SK-N-SH treated with all-trans-retinoic acid at 6 μM for 48 hours (cell line): ENCODE results near the gene HCN2.

Experiments used
- ATAC-seq: fragments of 200-7000 bp; cut with Tn5 transposase; 3 replicates; pipeline ENCODE4 v1.9.1; 2020; ENCODE audit warnings: mild to moderate bottlenecking, moderate library complexity
- BACH2 ChIP-seq: fragments of 250-450 bp; sonication (Bioruptor Pico); IDR thresholded peaks from 2 replicates; pipeline ENCODE4 v1.9.0; 2021; ENCODE audit warnings: mild to moderate bottlenecking, borderline replicate concordance
- CSDC2 ChIP-seq: fragments of 250-450 bp; sonication (Bioruptor Pico); IDR thresholded peaks from 2 replicates; pipeline ENCODE4 v1.5.0; 2020; ENCODE audit warnings: mild to moderate bottlenecking, moderate library complexity
- ESRRG ChIP-seq: fragments of 250-450 bp; sonication (Bioruptor Pico); IDR thresholded peaks from 2 replicates; pipeline ENCODE4 v1.6.1; 2021; ENCODE audit warnings: mild to moderate bottlenecking
- OSR1 ChIP-seq: fragments of 250-450 bp; sonication (Bioruptor Pico); IDR thresholded peaks from 2 replicates; pipeline ENCODE4 v1.8.0; 2022; ENCODE audit warnings: moderate library complexity, mild to moderate bottlenecking, inconsistent platforms
- SNAI2 ChIP-seq: fragments of 250-450 bp; sonication (Bioruptor Pico); IDR thresholded peaks from 2 replicates; pipeline ENCODE4 v1.5.0; 2020; ENCODE audit warnings: mild to moderate bottlenecking, moderate library complexity
- TCF4 ChIP-seq: fragments of 250-450 bp; sonication (Bioruptor Pico); IDR thresholded peaks from 2 replicates; pipeline ENCODE4 v1.8.0; 2021; ENCODE audit warnings: mild to moderate bottlenecking, moderate library complexity, borderline replicate concordance
- ZNF565 ChIP-seq: fragments of 450-650 bp; formaldehyde crosslinking; conservative IDR thresholded peaks from 2 replicates; pipeline ENCODE4 v1.5.0; 2020; ENCODE audit warnings: low read depth, mild to moderate bottlenecking, moderate library complexity
- ZNF8 ChIP-seq: fragments of 450-650 bp; formaldehyde crosslinking; IDR thresholded peaks from 2 replicates; pipeline ENCODE4 v1.5.0; 2020; ENCODE audit warnings: mild to moderate bottlenecking, moderate library complexity
- TF ChIP-seq, protein P1 (sequence below): fragments of 250-450 bp; sonication (Bioruptor Pico); IDR thresholded peaks from 2 replicates; pipeline ENCODE4 v1.5.0; 2020; ENCODE audit warnings: mild to moderate bottlenecking, moderate library complexity
- TF ChIP-seq, protein P2 (sequence below): fragments of 250-450 bp; sonication (Bioruptor Pico); IDR thresholded peaks from 2 replicates; pipeline ENCODE4 v1.8.0; 2020; ENCODE audit warnings: mild to moderate bottlenecking, moderate library complexity, borderline replicate concordance
- TF ChIP-seq, protein P3 (sequence below): fragments of 250-450 bp; sonication (Bioruptor Pico); IDR thresholded peaks from 2 replicates; pipeline ENCODE4 v1.5.1; 2020; ENCODE audit warnings: low read depth, mild to moderate bottlenecking, moderate library complexity
- TF ChIP-seq, protein P4 (sequence below): fragments of 250-450 bp; sonication (Bioruptor Pico); IDR thresholded peaks from 2 replicates; pipeline ENCODE4 v1.5.1; 2021; ENCODE audit warnings: mild to moderate bottlenecking, moderate library complexity
- TF ChIP-seq, protein P5 (sequence below): fragments of 250-450 bp; sonication (Bioruptor Pico); IDR thresholded peaks from 2 replicates; pipeline ENCODE4 v1.8.0; 2021; ENCODE audit warnings: low read depth, mild to moderate bottlenecking, moderate library complexity, borderline replicate concordance

HCN2 gene

DNA sequence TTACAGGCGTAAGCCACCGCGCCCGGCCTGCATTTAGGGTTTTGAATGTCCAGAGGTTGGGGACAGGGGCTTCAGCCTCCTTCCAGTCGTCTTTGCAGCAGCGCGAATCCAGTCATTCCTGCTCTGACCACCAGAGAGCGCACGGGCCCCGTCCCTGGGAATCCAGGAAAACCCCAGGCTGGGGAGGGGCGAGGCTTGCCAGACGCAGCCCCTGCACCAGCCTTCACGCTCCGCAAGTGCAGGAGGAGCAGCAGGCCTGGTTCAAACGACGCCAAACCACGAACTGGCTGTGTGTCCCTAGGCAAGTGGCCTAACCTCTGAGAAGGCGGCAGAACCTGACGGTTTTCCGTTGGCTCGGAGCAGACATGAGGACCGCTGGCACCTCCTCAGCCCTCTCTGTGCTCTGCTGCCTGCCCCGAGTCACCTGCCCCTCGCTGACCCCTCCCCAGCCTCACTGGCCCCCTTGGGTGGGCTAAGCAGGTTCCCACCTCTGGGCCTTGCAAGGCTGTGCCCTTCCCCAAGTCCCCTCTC lies 75.3 kb downstream of the HCN2 start:
- ATAC-seq: peak; percentile 75

More for the DNA sequence above, 75.3 kb downstream of the HCN2 start:
- TF ChIP-seq ZNF565 (CRISPR knock-in tag) (no peak), CSDC2 (CRISPR knock-in tag) (no peak), SNAI2 (CRISPR knock-in tag) (no peak), TCF4 (CRISPR knock-in tag) (no peak), BACH2 (CRISPR knock-in tag) (no peak), ZNF8 (no peak), ESRRG (no peak), OSR1 (CRISPR knock-in tag) (no peak)
- TF ChIP-seq, protein P1, sequence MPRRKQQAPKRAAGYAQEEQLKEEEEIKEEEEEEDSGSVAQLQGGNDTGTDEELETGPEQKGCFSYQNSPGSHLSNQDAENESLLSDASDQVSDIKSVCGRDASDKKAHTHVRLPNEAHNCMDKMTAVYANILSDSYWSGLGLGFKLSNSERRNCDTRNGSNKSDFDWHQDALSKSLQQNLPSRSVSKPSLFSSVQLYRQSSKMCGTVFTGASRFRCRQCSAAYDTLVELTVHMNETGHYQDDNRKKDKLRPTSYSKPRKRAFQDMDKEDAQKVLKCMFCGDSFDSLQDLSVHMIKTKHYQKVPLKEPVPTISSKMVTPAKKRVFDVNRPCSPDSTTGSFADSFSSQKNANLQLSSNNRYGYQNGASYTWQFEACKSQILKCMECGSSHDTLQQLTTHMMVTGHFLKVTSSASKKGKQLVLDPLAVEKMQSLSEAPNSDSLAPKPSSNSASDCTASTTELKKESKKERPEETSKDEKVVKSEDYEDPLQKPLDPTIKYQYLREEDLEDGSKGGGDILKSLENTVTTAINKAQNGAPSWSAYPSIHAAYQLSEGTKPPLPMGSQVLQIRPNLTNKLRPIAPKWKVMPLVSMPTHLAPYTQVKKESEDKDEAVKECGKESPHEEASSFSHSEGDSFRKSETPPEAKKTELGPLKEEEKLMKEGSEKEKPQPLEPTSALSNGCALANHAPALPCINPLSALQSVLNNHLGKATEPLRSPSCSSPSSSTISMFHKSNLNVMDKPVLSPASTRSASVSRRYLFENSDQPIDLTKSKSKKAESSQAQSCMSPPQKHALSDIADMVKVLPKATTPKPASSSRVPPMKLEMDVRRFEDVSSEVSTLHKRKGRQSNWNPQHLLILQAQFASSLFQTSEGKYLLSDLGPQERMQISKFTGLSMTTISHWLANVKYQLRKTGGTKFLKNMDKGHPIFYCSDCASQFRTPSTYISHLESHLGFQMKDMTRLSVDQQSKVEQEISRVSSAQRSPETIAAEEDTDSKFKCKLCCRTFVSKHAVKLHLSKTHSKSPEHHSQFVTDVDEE (CRISPR knock-in tag): no peak
- TF ChIP-seq, protein P2, sequence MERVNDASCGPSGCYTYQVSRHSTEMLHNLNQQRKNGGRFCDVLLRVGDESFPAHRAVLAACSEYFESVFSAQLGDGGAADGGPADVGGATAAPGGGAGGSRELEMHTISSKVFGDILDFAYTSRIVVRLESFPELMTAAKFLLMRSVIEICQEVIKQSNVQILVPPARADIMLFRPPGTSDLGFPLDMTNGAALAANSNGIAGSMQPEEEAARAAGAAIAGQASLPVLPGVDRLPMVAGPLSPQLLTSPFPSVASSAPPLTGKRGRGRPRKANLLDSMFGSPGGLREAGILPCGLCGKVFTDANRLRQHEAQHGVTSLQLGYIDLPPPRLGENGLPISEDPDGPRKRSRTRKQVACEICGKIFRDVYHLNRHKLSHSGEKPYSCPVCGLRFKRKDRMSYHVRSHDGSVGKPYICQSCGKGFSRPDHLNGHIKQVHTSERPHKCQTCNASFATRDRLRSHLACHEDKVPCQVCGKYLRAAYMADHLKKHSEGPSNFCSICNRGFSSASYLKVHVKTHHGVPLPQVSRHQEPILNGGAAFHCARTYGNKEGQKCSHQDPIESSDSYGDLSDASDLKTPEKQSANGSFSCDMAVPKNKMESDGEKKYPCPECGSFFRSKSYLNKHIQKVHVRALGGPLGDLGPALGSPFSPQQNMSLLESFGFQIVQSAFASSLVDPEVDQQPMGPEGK (CRISPR knock-in tag): no peak
- TF ChIP-seq, protein P3, sequence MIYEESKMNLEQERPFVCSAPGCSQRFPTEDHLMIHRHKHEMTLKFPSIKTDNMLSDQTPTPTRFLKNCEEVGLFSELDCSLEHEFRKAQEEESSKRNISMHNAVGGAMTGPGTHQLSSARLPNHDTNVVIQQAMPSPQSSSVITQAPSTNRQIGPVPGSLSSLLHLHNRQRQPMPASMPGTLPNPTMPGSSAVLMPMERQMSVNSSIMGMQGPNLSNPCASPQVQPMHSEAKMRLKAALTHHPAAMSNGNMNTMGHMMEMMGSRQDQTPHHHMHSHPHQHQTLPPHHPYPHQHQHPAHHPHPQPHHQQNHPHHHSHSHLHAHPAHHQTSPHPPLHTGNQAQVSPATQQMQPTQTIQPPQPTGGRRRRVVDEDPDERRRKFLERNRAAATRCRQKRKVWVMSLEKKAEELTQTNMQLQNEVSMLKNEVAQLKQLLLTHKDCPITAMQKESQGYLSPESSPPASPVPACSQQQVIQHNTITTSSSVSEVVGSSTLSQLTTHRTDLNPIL (CRISPR knock-in tag): no peak
- TF ChIP-seq, protein P4, sequence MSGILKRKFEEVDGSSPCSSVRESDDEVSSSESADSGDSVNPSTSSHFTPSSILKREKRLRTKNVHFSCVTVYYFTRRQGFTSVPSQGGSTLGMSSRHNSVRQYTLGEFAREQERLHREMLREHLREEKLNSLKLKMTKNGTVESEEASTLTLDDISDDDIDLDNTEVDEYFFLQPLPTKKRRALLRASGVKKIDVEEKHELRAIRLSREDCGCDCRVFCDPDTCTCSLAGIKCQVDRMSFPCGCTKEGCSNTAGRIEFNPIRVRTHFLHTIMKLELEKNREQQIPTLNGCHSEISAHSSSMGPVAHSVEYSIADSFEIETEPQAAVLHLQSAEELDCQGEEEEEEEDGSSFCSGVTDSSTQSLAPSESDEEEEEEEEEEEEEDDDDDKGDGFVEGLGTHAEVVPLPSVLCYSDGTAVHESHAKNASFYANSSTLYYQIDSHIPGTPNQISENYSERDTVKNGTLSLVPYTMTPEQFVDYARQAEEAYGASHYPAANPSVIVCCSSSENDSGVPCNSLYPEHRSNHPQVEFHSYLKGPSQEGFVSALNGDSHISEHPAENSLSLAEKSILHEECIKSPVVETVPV (CRISPR knock-in tag): no peak
- TF ChIP-seq, protein P5, sequence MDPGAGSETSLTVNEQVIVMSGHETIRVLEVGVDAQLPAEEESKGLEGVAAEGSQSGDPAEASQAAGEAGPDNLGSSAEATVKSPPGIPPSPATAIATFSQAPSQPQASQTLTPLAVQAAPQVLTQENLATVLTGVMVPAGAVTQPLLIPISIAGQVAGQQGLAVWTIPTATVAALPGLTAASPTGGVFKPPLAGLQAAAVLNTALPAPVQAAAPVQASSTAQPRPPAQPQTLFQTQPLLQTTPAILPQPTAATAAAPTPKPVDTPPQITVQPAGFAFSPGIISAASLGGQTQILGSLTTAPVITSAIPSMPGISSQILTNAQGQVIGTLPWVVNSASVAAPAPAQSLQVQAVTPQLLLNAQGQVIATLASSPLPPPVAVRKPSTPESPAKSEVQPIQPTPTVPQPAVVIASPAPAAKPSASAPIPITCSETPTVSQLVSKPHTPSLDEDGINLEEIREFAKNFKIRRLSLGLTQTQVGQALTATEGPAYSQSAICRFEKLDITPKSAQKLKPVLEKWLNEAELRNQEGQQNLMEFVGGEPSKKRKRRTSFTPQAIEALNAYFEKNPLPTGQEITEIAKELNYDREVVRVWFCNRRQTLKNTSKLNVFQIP: no peak
- TF ChIP-seq, all 23 proteins: peak for 0
